Skeletal muscle cell (primary cell): ENCODE results near the gene CDC20.
A peak's percentile ranks its signal among the peaks of the same experiment; 100 is the strongest.

Source experiments
- DNase-seq: peaks from one replicate; pipeline ENCODE4 v3.0.0-alpha.2; 2010; ENCODE audit warnings: low read depth
- H3K4me3 ChIP-seq: 2 replicates; pipeline ENCODE4 v1.5.1; 2011; ENCODE audit warnings: low read depth, mild to moderate bottlenecking, control low read depth, low read length, moderate library complexity

Gene CDC20

GRCh38 chr1:43327549-43328292, 31.1 kb upstream of the CDC20 start:
- no peak overlapping the region for H3K4me3 ChIP-seq
- no peak for DNase-seq

GRCh38 chr1:43329995-43330751, 28.6 kb upstream of the CDC20 start:
- no peak overlapping the region for H3K4me3 ChIP-seq
- DNase-seq = peak; percentile 41

GRCh38 chr1:43331688-43332087, 27.1 kb upstream of the CDC20 start:
- H3K4me3 ChIP-seq = no peak overlapping the region
- no peak for DNase-seq

GRCh38 chr1:43334453-43335205, 24.2 kb upstream of the CDC20 start:
- no peak for DNase-seq
- H3K4me3 ChIP-seq = no peak overlapping the region

GRCh38 chr1:43337588-43337987, 21.2 kb upstream of the CDC20 start, which contains the start of gene MPL:
Gene MPL (plus strand): TSS chr1:43337818. CDS start chr1:43337849, 31 bp downstream.
- DNase-seq = no peak
- H3K4me3 ChIP-seq = no peak within 1 kb of the TSS

- no peak overlapping the region for H3K4me3 ChIP-seq
- no peak for DNase-seq
Measured at GRCh38 chr1:43338001-43338400, 20.8 kb upstream of the CDC20 start.

- no peak overlapping the region for H3K4me3 ChIP-seq
- DNase-seq = no peak
Measured at GRCh38 chr1:43339584-43340232, 19.1 kb upstream of the CDC20 start.

GRCh38 chr1:43340559-43340958, 18.2 kb upstream of the CDC20 start:
- no peak for DNase-seq
- H3K4me3 ChIP-seq = no peak overlapping the region

DNA sequence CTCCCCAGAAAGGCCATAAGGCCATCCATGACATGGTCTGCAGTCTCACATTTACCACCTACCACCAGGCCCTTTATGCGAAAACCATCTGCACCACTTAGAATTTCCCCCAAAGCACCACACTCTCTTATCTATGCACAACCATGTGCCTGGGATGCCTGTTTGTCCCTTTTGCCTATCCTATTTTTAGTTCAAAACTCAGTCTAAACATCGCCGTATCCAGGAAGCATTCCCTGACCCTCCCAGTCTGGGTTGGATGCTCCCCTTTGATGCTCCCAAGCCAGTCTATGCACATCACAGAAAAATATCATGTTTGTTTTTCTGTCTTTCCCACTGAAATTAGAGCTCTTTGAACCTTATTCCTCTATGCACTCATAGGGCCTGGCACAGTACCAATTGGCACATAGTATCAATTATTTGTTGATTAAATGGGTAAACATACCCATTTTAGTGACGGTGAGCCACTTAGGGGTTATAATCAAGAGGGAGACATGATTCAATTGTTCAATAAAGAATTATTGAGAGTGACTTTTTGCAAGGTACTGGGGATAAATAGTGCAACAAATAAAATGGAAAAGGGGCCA, 14.4 kb upstream of the CDC20 start:
- H3K4me3 ChIP-seq = no peak overlapping the region

GRCh38 chr1:43345120-43345519, 13.7 kb upstream of the CDC20 start:
- H3K4me3 ChIP-seq = no peak overlapping the region
- no peak for DNase-seq

More for the DNA sequence above, 14.4 kb upstream of the CDC20 start:
- DNase-seq = no peak

DNA sequence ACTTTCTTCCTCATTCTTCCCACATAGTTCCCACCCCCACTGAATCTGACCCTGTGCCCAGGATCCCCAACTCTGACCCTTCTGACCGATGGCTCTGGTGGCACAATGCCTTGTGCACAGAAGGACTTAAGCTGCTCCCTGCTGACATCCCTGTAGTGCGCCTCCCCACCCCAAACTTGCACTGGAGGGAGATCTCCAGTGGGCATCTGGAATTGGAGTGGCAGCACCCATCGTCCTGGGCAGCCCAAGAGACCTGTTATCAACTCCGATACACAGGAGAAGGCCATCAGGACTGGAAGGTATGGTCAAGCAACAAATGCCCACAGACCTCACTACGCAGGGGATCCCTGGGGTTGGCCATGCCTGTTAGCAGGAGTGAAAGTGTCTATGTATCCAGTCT, 12.1 kb upstream of the CDC20 start:
- no peak overlapping the region for H3K4me3 ChIP-seq
- no peak for DNase-seq

DNA sequence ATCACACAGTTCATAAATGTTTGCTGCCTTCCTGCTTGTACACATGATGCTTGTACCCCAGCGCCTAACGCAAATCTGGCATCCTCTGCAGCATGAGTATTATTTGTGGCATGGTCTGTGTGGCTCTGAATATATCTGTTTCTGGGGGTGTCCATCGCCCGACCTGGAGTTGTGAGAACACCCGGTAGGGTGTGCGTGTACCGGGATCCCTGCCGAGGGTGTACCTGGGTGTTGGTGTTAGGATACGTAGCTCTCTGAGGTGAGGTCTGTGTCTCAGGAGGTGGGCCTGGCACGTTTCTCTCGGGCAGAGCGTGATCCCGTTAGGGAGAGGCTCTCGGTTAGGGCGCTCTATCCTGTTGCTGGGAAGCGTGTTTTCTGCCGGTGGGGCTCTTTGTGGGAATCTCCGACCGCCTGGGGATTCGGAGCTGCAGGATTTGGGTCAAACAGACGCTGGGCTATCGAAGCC, 10.4 kb upstream of the CDC20 start:
- DNase-seq = no peak
- H3K4me3 ChIP-seq = peak overlapping the region; percentile 52

GRCh38 chr1:43348809-43349593, 9.8 kb upstream of the CDC20 start:
- H3K4me3 ChIP-seq = peak overlapping the region; percentile 52

GRCh38 chr1:43349594-43350306, 9.0 kb upstream of the CDC20 start:
- H3K4me3 ChIP-seq = peak overlapping the region; percentile 52

More at GRCh38 chr1:43348809-43349593, 9.8 kb upstream of the CDC20 start:
- no peak for DNase-seq

GRCh38 chr1:43350976-43351375, 7.8 kb upstream of the CDC20 start:
- no peak overlapping the region for H3K4me3 ChIP-seq

More at GRCh38 chr1:43349594-43350306, 9.0 kb upstream of the CDC20 start:
- no peak for DNase-seq

DNA sequence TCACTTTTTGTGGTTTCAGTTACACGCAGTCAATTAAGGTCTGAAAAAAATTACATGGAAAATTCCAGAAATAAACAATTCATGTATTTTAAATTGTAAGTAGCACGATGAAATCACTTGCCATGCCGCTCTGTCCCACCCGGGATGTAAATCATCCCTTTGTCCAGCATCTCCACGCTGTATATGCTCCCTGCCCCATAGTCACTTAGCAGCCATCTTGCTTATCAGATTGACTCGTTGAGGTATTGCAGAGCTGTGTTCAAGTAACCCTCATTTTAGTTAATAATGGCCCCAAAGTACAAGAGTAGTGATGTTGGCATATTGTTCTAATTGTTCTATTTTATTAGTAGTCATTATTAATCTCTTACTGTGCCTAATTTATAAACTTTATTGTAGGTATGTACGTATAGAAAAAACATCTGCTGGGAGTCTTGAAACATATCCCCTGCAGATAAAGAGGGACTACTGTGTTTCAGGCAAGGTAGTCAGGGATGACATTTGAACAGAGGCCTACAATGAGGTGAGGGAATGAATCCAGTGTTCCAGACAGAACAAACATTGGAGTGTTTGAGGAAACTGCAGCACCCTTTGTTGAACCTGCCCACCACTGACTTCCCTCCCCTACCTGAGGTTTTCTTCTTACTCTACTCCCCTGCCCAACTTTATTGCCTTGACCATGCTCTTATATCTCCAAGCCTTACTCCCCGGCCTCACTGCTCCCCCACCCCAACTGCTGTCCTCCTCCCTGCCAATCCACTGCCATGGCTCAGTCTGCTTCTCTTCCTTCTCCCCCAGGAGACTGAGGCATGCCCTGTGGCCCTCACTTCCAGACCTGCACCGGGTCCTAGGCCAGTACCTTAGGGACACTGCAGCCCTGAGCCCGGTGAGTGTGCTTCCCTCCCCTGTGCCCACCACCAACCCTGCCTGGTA, 7.1 kb upstream of the CDC20 start:
- DNase-seq = no peak
- H3K4me3 ChIP-seq = no peak overlapping the region

More at GRCh38 chr1:43350976-43351375, 7.8 kb upstream of the CDC20 start:
- DNase-seq = no peak

GRCh38 chr1:43352351-43352705, 6.5 kb upstream of the CDC20 start:
- H3K4me3 ChIP-seq = no peak overlapping the region
- no peak for DNase-seq
